SU-DHL-6 (cell line): Measurements from ENCODE around the gene SBSN.

Experiments
- EZH2phosphoT487 ChIP-seq: fragments of 200-600 bp; sonication (generic), shearing (Covaris generic); conservative IDR thresholded peaks from 2 replicates; pipeline ENCODE4 v1.6.1; 2018; ENCODE audit warnings: mild to moderate bottlenecking, antibody characterized with exemption, low read length, moderate library complexity, mixed read lengths
- TF ChIP-seq, protein P1 (sequence below): fragments of 200-600 bp; sonication (generic); IDR thresholded peaks from one replicate; pipeline ENCODE4 v1.5.1; 2017; ENCODE audit warnings: antibody characterized with exemption, mild to moderate bottlenecking, low read length, moderate library complexity; ENCODE audit not compliant: insufficient read depth, poor library complexity, severe bottlenecking

GRCh38 chr19:35534803-35535480 is 6.8 kb upstream of the SBSN start:
- TF ChIP-seq, protein P1, sequence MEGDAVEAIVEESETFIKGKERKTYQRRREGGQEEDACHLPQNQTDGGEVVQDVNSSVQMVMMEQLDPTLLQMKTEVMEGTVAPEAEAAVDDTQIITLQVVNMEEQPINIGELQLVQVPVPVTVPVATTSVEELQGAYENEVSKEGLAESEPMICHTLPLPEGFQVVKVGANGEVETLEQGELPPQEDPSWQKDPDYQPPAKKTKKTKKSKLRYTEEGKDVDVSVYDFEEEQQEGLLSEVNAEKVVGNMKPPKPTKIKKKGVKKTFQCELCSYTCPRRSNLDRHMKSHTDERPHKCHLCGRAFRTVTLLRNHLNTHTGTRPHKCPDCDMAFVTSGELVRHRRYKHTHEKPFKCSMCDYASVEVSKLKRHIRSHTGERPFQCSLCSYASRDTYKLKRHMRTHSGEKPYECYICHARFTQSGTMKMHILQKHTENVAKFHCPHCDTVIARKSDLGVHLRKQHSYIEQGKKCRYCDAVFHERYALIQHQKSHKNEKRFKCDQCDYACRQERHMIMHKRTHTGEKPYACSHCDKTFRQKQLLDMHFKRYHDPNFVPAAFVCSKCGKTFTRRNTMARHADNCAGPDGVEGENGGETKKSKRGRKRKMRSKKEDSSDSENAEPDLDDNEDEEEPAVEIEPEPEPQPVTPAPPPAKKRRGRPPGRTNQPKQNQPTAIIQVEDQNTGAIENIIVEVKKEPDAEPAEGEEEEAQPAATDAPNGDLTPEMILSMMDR, result no peak
- TF ChIP-seq EZH2phosphoT487, result no peak
